K562 (cell line): ENCODE results near the gene AKT1S1. TPM values are rescaled to one million over a fixed set of nuclear protein-coding genes. Genes with fewer than 3 reads are reported as not detected.
A peak's percentile ranks its signal among the peaks of the same experiment; 100 is the strongest.

ENCODE experiments used
- ATAC-seq: fragments of 200-7000 bp; cut with Tn5 transposase; 3 replicates; pipeline ENCODE4 v1.9.1; 2020; ENCODE audit warnings: moderate library complexity
- BruUV-seq: library from RNA; stranded (reverse); fragments of 400-500 nt; replicated peaks from 2 replicates; lab custom pipeline; 2021; lab: Mats Ljungman, UMichigan
- CTCF ChIA-PET: fragments of 300-600 bp; formaldehyde crosslinking; extraction: SDS; loops from one replicate; lab custom pipeline; 2021; ENCODE audit warnings: low intra/inter-chr PET ratio; lab: Yijun Ruan, JAX
- POLR2A ChIA-PET: fragments of 300-600, 350-650 bp; sonication (Branson Sonifier 250); formaldehyde crosslinking; extraction: SDS; loops from one replicate; lab custom pipeline; 2021; ENCODE audit warnings: antibody characterized with exemption, inconsistent platforms; lab: Yijun Ruan, JAX
- DNase-seq, 4 experiments: peaks; one replicate each; pipeline versions ENCODE4 v3.0.0 to v3.0.0-alpha.2; 2011 to 2018; ENCODE audit warnings: low spot score in 3 of 4, mixed read lengths in 3 of 4; ENCODE audit errors: extremely low read depth in 1 of 4
- FAIRE-seq: peaks from 2 replicates; lab custom pipeline; 2011; peaks lifted over from hg19 to GRCh38; lab: Jason Lieb, UNC
- H2AFZ ChIP-seq: 2 replicates; pipeline ENCODE4 v1.6.0; 2011; ENCODE audit warnings: low read depth, low read length, control low read depth, inconsistent platforms
- H3K27ac ChIP-seq: fragments of 200-600 bp; 3 replicates; pipeline ENCODE4 v1.8.0; 2011; ENCODE audit warnings: low read depth, mild to moderate bottlenecking, control low read depth, inconsistent platforms, low read length, moderate library complexity, mixed read lengths; ENCODE audit errors: extremely low read depth
- H3K27me3 ChIP-seq, 2 experiments: fragments of 300-600 bp in 1 of 2; 2 replicates in 1 of 2; 3 replicates in 1 of 2; pipeline versions ENCODE4 v1.6.0 to v1.8.0; 2011; ENCODE audit warnings: inconsistent platforms in 2 of 2, low read length in 2 of 2, mild to moderate bottlenecking in 1 of 2, mixed read lengths in 1 of 2, moderate library complexity in 1 of 2; ENCODE audit not compliant: control insufficient read depth in 2 of 2, insufficient read depth in 2 of 2
- H3K36me3 ChIP-seq: fragments of 300-600 bp; 3 replicates; pipeline ENCODE4 v1.8.0; 2011; ENCODE audit warnings: mild to moderate bottlenecking, low read length, inconsistent platforms; ENCODE audit not compliant: control insufficient read depth, insufficient read depth
- H3K4me1 ChIP-seq, 2 experiments: fragments of 200-600 bp in 1 of 2; replicated peaks in 1 of 2; 2 replicates in 1 of 2; 3 replicates in 1 of 2; pipeline versions ENCODE4 v1.5.1 to v1.8.0; 2011; ENCODE audit warnings: inconsistent platforms in 2 of 2, low read length in 2 of 2, mild to moderate bottlenecking in 1 of 2, mixed read lengths in 1 of 2, moderate library complexity in 1 of 2; ENCODE audit not compliant: control insufficient read depth in 2 of 2, insufficient read depth in 2 of 2
- H3K4me2 ChIP-seq: 2 replicates; pipeline ENCODE4 v1.6.1; 2011; ENCODE audit warnings: low read length, control low read depth, inconsistent platforms, mixed read lengths; ENCODE audit not compliant: insufficient read depth
- H3K4me3 ChIP-seq: fragments of 200-600 bp; sonication (generic), shearing (Covaris generic); 2 replicates; pipeline ENCODE4 v1.5.1; 2016; ENCODE audit warnings: control low read depth, inconsistent platforms
- H3K79me2 ChIP-seq: fragments of 200-600 bp; 3 replicates; pipeline ENCODE4 v1.8.0; 2011; ENCODE audit warnings: low read length, inconsistent platforms; ENCODE audit not compliant: control insufficient read depth, insufficient read depth
- H3K9ac ChIP-seq, 2 experiments: 2 replicates each; pipeline versions ENCODE4 v1.6.0 to v1.6.1; 2011; ENCODE audit warnings: low read depth in 2 of 2, low read length in 2 of 2, control low read depth in 1 of 2, inconsistent platforms in 1 of 2, mild to moderate bottlenecking in 1 of 2, mixed read lengths in 1 of 2; ENCODE audit not compliant: insufficient read depth in 1 of 2
- H3K9me1 ChIP-seq: one replicate; pipeline ENCODE4 v1.6.0; 2011; ENCODE audit warnings: inconsistent platforms, mild to moderate bottlenecking, low read length, moderate library complexity; ENCODE audit not compliant: control insufficient read depth, insufficient read depth
- H3K9me3 ChIP-seq: replicated peaks from 2 replicates; pipeline ENCODE4 v1.5.1; 2011; ENCODE audit warnings: low read depth, low read length, inconsistent platforms; ENCODE audit not compliant: control insufficient read depth, insufficient read depth
- H4K20me1 ChIP-seq: replicated peaks from 2 replicates; pipeline ENCODE4 v1.6.1; 2011; ENCODE audit warnings: low read length, inconsistent platforms, mixed read lengths; ENCODE audit not compliant: control insufficient read depth, insufficient read depth
- ARHGAP35 ChIP-seq: fragments of 450-650 bp; IDR thresholded peaks from 2 replicates; pipeline ENCODE4 v1.6.1; 2018; ENCODE audit not compliant: partially characterized antibody
- ARID4B ChIP-seq: sonication (generic); formaldehyde crosslinking; IDR thresholded peaks from 2 replicates; pipeline ENCODE4 v1.8.0; 2022; ENCODE audit warnings: mild to moderate bottlenecking, missing genetic modification reagents
- CBX3 ChIP-seq, 2 experiments: IDR thresholded peaks; 1 replicate in 1 of 2; 2 replicates in 1 of 2; pipeline ENCODE4 v1.6.1; 2012; ENCODE audit warnings: inconsistent platforms in 2 of 2, low read length in 2 of 2, borderline replicate concordance in 1 of 2, control low read depth in 1 of 2
- EGR1 ChIP-seq: fragments of 450-650 bp; conservative IDR thresholded peaks from 2 replicates; pipeline ENCODE4 v1.6.1; 2017; ENCODE audit warnings: mild to moderate bottlenecking
- HINFP ChIP-seq: fragments of 450-650 bp; conservative IDR thresholded peaks from 2 replicates; pipeline ENCODE4 v1.6.1; 2016; ENCODE audit warnings: missing genetic modification characterization, low read depth, mild to moderate bottlenecking, control low read depth, missing compliant biosample characterization
- IRF9 ChIP-seq: fragments of 450-650 bp; IDR thresholded peaks from 2 replicates; pipeline ENCODE4 v1.6.1; 2016; ENCODE audit warnings: missing biosample characterization, missing genetic modification characterization
- KAT2B ChIP-seq: IDR thresholded peaks from one replicate; pipeline ENCODE4 v1.6.1; 2012; ENCODE audit warnings: low read depth, mild to moderate bottlenecking, control low read depth, inconsistent platforms, low read length, moderate library complexity
- RNF2 ChIP-seq: sonication (generic); IDR thresholded peaks from 2 replicates; pipeline ENCODE4 v1.6.1; 2016
- SOX6 ChIP-seq: fragments of 450-650 bp; IDR thresholded peaks from 2 replicates; pipeline ENCODE4 v1.6.1; 2014; ENCODE audit warnings: mild to moderate bottlenecking
- ZNF133 ChIP-seq: fragments of 250-450 bp; sonication (Bioruptor Pico); IDR thresholded peaks from 2 replicates; pipeline ENCODE4 v1.4.0; 2020; ENCODE audit warnings: mild to moderate bottlenecking
- ZNF444 ChIP-seq: fragments of 250-450 bp; sonication (Bioruptor Pico); IDR thresholded peaks from 2 replicates; pipeline ENCODE4 v1.4.0; 2020; ENCODE audit warnings: mild to moderate bottlenecking, moderate library complexity
- WGBS: fragments of 100-300 bp; shearing (Covaris generic); methylation state at CpG from one replicate; pipeline ENCODE4 v1.1.6; 2016; ENCODE audit warnings: low coverage, mixed read lengths; ENCODE audit not compliant: insufficient coverage; ENCODE audit errors: missing lambda C conversion rate; 5-methylcytosine and 5-hydroxymethylcytosine counted together
- in situ Hi-C: fragments of 300-500 bp; cut with MboI; formaldehyde crosslinking; loops from 4 replicates; pipeline ENCODE4 v1.15.0; 2018; ENCODE audit warnings: inconsistent platforms, mixed read lengths
- intact Hi-C: fragments of 100-400 bp; cut with micrococcal nuclease; formaldehyde crosslinking; loops from 2 replicates; pipeline ENCODE4 v1.14.2; 2022
- polyA plus RNA-seq, 8 experiments: library from polyadenylated mRNA; depleted of rRNA in 4 of 8; stranded (reverse) in 5 of 8; unstranded in 3 of 8; fragments of >200 nt; fragmentation: Nextera tagmentation in 2 of 8; fragmentation: Illumina TruSeq in 1 of 8; extraction: Ambion mirVana in 2 of 8; extraction: Trizol in 1 of 8; gene quantifications; 2 replicates each; pipeline versions ENCODE4 v1.2.1 to v1.2.3, GENCODE V29; 2011 to 2014; ENCODE audit warnings: inconsistent platforms in 1 of 8, missing spikeins in 1 of 8
- total RNA-seq, 7 experiments: library from RNA; depleted of rRNA in 6 of 7; stranded (reverse); fragments of >200 nt in 6 of 7; fragmentation: Illumina TruSeq in 2 of 7; extraction: Trizol in 2 of 7; gene quantifications; 2 replicates each; pipeline versions ENCODE4 v1.2.1 to v1.2.3, GENCODE V29; 2011 to 2021; ENCODE audit warnings: low replicate concordance in 1 of 7

The AKT1S1 gene
- total and polyA plus RNA-seq, 9 of the 15 experiments (the other 6 are each of a cell fraction or from before 2014, with no cell fraction given), result 1.2 to 50.3 (median 17.1) TPM

- DNase-seq (no peak), ATAC-seq (no peak), FAIRE-seq (no peak)
- no peak overlapping the region for H3K4me2 ChIP-seq
- POLR2A ChIA-PET, result interaction anchor here (0.5 to 0.6 kb wide), 2 partner anchors 18 to 82 kb away, joined by 3 read pairs; no protein-coding TSS in a partner anchor
- H3K36me3 ChIP-seq, result peaks cover 44% of the 10 kb centered on the region
- no peaks in the 10 kb centered on the region for H4K20me1 ChIP-seq
- CTCF ChIA-PET, result interaction anchor here (0.7 kb wide), 1 partner anchor 70 kb away, joined by 3 read pairs; no protein-coding TSS in a partner anchor
- BruUV-seq, result no TSS peak
- peaks cover 27 to 80% of the 10 kb centered on the region in 2 experiments for H3K4me1 ChIP-seq
- peak overlapping the region in 1 of 2 experiments; percentile 84; a peak in 2 of 4 replicates for H3K9ac ChIP-seq
- H3K9me1 ChIP-seq, result peaks cover 4% of the 10 kb centered on the region
- WGBS, result 78% methylated on average over 19 of the region's 27 CpGs
- intact Hi-C loops, result loop anchor here (10.0 kb wide), 1 partner anchor 158 kb away; no protein-coding TSS in a partner anchor
- no peak overlapping the region for H3K4me3 ChIP-seq
- H3K27ac ChIP-seq, result peak overlapping the region; percentile 26; the same call in 2 of the 3 replicates
- no peak overlapping the region for H2AFZ ChIP-seq
- no peaks in the 10 kb centered on the region for H3K9me3 ChIP-seq
- in situ Hi-C loops, result loop anchor here (10.0 kb wide), 1 partner anchor 378 kb away; the partner anchor contains the start of gene RPS11
- peaks cover 39% of the 10 kb centered on the region for H3K79me2 ChIP-seq
- H3K27me3 ChIP-seq, result no peaks in the 10 kb centered on the region
- TF ChIP-seq CBX3 (IDR thresholded peaks at IDR 0.05; ENCODE audit: borderline replicate concordance in 1 of 2, low read length in 2 of 2) (no peak), SOX6 (no peak), EGR1 (no peak), ARHGAP35 (no peak), KAT2B (no peak), HINFP (tag) (no peak), ZNF133 (CRISPR knock-in tag) (no peak), ZNF444 (CRISPR knock-in tag) (no peak), ARID4B (CRISPR knock-in tag) (no peak), RNF2 (no peak), IRF9 (tag) (no peak)
Measured at GRCh38 chr19:49872245-49873128, 4.7 kb downstream of the AKT1S1 start.
